Mesendoderm (in vitro differentiated cells): Measurements from ENCODE around the gene TK1.
A peak's percentile ranks its signal among the peaks of the same experiment; 100 is the strongest.

Source experiments
- DNase-seq: peaks from one replicate; pipeline ENCODE4 v3.0.0; 2013
- H2AK5ac ChIP-seq: 2 replicates; pipeline ENCODE4 v1.6.1; 2013; ENCODE audit warnings: low read length, inconsistent platforms
- H2BK120ac ChIP-seq: 2 replicates; pipeline ENCODE4 v1.6.1; 2013; ENCODE audit warnings: low read depth, mild to moderate bottlenecking, low read length, moderate library complexity, mixed read lengths
- H2BK15ac ChIP-seq: replicated peaks from 2 replicates; pipeline ENCODE4 v1.6.1; 2013; ENCODE audit warnings: low read depth, mild to moderate bottlenecking, moderate library complexity
- H2BK5ac ChIP-seq: 2 replicates; pipeline ENCODE4 v1.6.1; 2013; ENCODE audit warnings: low read length, inconsistent platforms
- H3K18ac ChIP-seq: 2 replicates; pipeline ENCODE4 v1.6.1; 2013; ENCODE audit warnings: mild to moderate bottlenecking, low read length, mixed read lengths
- H3K23ac ChIP-seq: one replicate; pipeline ENCODE4 v1.6.1; 2013; ENCODE audit warnings: low read length
- H3K27ac ChIP-seq: 2 replicates; pipeline ENCODE4 v1.5.1; 2013; ENCODE audit warnings: low read depth, mild to moderate bottlenecking, inconsistent platforms, low read length, moderate library complexity
- H3K27me3 ChIP-seq: 2 replicates; pipeline ENCODE4 v1.6.1; 2013; ENCODE audit warnings: low read length, control low read depth, mild to moderate bottlenecking, inconsistent platforms; ENCODE audit not compliant: insufficient read depth, poor library complexity
- H3K36me3 ChIP-seq: 2 replicates; pipeline ENCODE4 v1.6.1; 2013; ENCODE audit warnings: low read length, inconsistent platforms; ENCODE audit not compliant: control insufficient read depth, insufficient read depth
- H3K4ac ChIP-seq: one replicate; pipeline ENCODE4 v1.6.1; 2013; ENCODE audit warnings: low read depth, mild to moderate bottlenecking, low read length, moderate library complexity
- H3K4me1 ChIP-seq: 2 replicates; pipeline ENCODE4 v1.6.1; 2013; ENCODE audit warnings: low read depth, low read length, inconsistent platforms; ENCODE audit not compliant: control insufficient read depth
- H3K4me2 ChIP-seq: 2 replicates; pipeline ENCODE4 v1.6.1; 2013; ENCODE audit warnings: low read length
- H3K4me3 ChIP-seq: 2 replicates; pipeline ENCODE4 v1.5.1; 2013; ENCODE audit warnings: mild to moderate bottlenecking, low read length
- H3K56ac ChIP-seq: one replicate; pipeline ENCODE4 v1.6.1; 2013; ENCODE audit warnings: low read length
- H3K79me1 ChIP-seq: 2 replicates; pipeline ENCODE4 v1.6.1; 2013; ENCODE audit warnings: low read length, inconsistent platforms
- H3K79me2 ChIP-seq: 2 replicates; pipeline ENCODE4 v1.6.1; 2013; ENCODE audit warnings: mild to moderate bottlenecking, low read length; ENCODE audit not compliant: control insufficient read depth, insufficient read depth
- H3K9ac ChIP-seq: 2 replicates; pipeline ENCODE4 v1.6.1; 2013; ENCODE audit warnings: low read length, inconsistent platforms
- H4K5ac ChIP-seq: one replicate; pipeline ENCODE4 v1.6.1; 2013; ENCODE audit warnings: low read length
- H4K8ac ChIP-seq: one replicate; pipeline ENCODE4 v1.6.1; 2013; ENCODE audit warnings: low read depth, mild to moderate bottlenecking, control low read depth, low read length, moderate library complexity
- WGBS: extraction: QIAGEN DNeasy Blood & Tissue Kit; methylation state at CpG from one replicate; pipeline ENCODE4 v1.1.7; 2013; ENCODE audit warnings: low lambda C conversion rate, missing lambda C conversion rate; ENCODE audit not compliant: insufficient coverage; ENCODE audit errors: extremely low coverage; 5-methylcytosine and 5-hydroxymethylcytosine counted together

Gene TK1

DNA sequence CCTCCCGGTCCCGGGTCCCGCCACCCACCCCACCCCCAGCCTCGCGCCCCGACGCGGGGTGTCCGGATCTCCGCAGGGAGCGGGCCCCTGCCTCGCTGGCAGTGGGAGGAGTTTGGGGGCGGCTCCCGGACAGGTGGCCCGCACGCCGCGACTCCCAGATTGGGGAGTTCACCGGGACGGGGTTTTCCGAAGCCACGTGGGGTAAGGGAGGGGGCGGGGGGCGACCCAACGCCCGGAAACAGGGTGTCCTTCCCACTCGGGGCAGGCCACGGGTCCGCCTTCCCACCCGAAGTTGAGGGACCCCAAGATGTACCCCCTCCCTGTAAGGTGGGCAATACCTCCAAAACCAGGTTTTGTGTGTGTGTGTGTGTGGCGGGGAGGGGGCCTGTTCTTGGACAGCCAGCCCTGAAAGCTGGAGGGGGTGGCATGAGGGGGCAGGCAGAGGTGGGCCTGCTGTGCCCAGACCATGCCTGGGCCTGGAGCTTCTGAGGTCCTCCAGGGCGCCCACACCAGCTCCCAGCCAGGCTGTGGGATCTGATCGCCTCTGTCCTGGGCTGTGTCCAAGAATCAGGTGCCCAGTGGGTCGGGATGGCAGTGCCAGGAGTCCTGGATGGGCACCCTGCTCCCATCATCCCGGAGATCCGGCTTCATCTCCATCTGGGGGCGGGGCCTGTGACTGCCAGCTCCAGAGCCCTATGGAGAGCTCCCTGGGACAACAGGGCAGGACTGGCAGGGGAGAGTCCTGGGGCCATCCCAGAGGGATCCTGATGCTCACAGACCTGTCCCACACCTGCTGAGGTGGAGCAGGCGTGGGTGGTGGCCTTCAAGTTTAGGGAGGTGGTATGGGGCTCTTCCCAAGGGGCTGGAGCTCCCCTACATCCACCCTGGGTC lies 17.7 kb downstream of the TK1 start:
- H3K4ac ChIP-seq: no peak overlapping the region
- H3K79me1 ChIP-seq: no peaks in the 10 kb centered on the region
- no peak overlapping the region for H3K23ac ChIP-seq
- H3K79me2 ChIP-seq: no peaks in the 10 kb centered on the region
- H3K9ac ChIP-seq: peak overlapping the region; percentile 70
- no peak overlapping the region for H4K5ac ChIP-seq
- no peak overlapping the region for H3K27ac ChIP-seq
- H2BK15ac ChIP-seq: no peak overlapping the region
- no peak overlapping the region for H2BK120ac ChIP-seq
- H3K27me3 ChIP-seq: no peaks in the 10 kb centered on the region
- no peak overlapping the region for H2AK5ac ChIP-seq
- H3K4me3 ChIP-seq: peak overlapping the region; percentile 39
- H3K4me2 ChIP-seq: peak overlapping the region; percentile 70
- WGBS: no CpG with 5 or more reads among the region's 38 CpGs
- DNase-seq: peak; percentile 67
- H3K56ac ChIP-seq: peak overlapping the region; percentile 80
- no peak overlapping the region for H4K8ac ChIP-seq
- peaks cover 2% of the 10 kb centered on the region for H3K4me1 ChIP-seq
- H3K18ac ChIP-seq: peak overlapping the region; percentile 33
- H2BK5ac ChIP-seq: no peak overlapping the region
- H3K36me3 ChIP-seq: peaks cover 1% of the 10 kb centered on the region

DNA sequence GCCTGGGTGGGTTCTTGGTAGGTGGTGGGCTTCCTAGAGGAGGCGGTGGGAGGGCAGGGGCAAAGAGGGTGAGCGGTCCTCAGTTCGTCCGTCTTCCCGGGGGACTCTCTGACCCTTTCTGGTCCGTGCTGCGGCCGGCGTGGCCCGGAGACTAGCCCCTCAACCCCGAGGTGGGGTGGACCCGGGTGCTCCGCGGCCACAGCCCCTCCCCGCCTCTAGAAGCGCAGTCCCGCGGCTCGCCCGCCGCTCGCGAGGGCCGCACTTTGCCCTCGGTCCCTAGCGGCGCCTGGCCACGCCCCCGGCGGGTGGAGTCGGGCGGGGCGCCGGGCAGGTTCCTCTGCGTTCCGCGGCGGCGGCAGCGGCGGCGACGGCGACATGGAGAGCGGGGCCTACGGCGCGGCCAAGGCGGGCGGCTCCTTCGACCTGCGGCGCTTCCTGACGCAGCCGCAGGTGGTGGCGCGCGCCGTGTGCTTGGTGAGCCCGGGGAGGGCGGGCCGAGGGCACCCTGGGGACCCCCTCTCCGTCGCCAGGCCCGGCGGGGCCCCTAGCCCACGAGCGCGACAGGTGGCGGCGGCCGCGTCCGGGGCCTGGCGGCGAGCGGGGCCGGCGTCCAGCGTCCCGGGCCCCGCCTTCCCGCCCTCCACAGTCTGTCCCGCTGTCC lies 18.5 kb downstream of the TK1 start, which contains the start of gene SYNGR2:
TSS of gene SYNGR2 (plus strand) at position 340 of the 661 bp plus-strand sequence. CDS start at position 376, 36 bp downstream.
- no peaks in the 10 kb centered on the region for H3K79me1 ChIP-seq
- H2BK120ac ChIP-seq: no peak within 1 kb of the TSS
- no peak within 1 kb of the TSS for H2AK5ac ChIP-seq
- peak within 1 kb of the TSS; percentile 33 for H3K18ac ChIP-seq
- no peak within 1 kb of the TSS for H2BK15ac ChIP-seq
- H3K27me3 ChIP-seq: no peaks in the 10 kb centered on the region
- peak within 1 kb of the TSS; percentile 71 for H3K4me2 ChIP-seq
- H3K36me3 ChIP-seq: no peaks in the 10 kb centered on the region
- DNase-seq: peak; percentile 86
- H3K56ac ChIP-seq: peak within 1 kb of the TSS; percentile 85
- no peak within 1 kb of the TSS for H4K5ac ChIP-seq
- no peaks in the 10 kb centered on the region for H3K79me2 ChIP-seq
- peak within 1 kb of the TSS; percentile 70 for H3K9ac ChIP-seq
- H4K8ac ChIP-seq: no peak within 1 kb of the TSS
- H2BK5ac ChIP-seq: no peak within 1 kb of the TSS
- no peak within 1 kb of the TSS for H3K23ac ChIP-seq
- no CpG with 5 or more reads among the region's 84 CpGs for WGBS
- peaks cover 2% of the 10 kb centered on the region for H3K4me1 ChIP-seq
- peak within 1 kb of the TSS; percentile 39 for H3K4me3 ChIP-seq
- H3K4ac ChIP-seq: no peak within 1 kb of the TSS
- no peak within 1 kb of the TSS for H3K27ac ChIP-seq

DNA sequence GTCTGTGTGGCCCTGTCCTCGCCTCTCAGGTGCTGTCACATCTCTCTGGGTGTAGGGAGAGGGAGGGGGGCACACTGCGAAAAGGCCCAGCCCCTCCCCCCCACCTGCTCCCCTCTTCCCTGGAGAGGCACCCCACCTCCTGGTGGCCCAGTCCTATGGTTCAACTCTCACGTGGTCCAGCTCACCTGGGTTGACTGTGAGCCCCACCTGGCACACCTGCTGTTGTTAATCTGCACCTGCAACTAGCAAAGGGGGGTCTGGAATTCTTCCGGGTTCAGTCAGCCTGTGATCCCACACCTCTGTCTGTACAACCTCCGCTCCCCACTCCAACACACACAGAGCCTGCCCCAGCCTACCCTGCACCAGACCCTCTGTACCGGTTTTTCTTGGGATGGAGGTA lies 20.4 kb downstream of the TK1 start:
- no peak overlapping the region for H2BK5ac ChIP-seq
- WGBS: no CpG with 5 or more reads among the region's 6 CpGs
- no peak overlapping the region for H3K4me2 ChIP-seq

DNA sequence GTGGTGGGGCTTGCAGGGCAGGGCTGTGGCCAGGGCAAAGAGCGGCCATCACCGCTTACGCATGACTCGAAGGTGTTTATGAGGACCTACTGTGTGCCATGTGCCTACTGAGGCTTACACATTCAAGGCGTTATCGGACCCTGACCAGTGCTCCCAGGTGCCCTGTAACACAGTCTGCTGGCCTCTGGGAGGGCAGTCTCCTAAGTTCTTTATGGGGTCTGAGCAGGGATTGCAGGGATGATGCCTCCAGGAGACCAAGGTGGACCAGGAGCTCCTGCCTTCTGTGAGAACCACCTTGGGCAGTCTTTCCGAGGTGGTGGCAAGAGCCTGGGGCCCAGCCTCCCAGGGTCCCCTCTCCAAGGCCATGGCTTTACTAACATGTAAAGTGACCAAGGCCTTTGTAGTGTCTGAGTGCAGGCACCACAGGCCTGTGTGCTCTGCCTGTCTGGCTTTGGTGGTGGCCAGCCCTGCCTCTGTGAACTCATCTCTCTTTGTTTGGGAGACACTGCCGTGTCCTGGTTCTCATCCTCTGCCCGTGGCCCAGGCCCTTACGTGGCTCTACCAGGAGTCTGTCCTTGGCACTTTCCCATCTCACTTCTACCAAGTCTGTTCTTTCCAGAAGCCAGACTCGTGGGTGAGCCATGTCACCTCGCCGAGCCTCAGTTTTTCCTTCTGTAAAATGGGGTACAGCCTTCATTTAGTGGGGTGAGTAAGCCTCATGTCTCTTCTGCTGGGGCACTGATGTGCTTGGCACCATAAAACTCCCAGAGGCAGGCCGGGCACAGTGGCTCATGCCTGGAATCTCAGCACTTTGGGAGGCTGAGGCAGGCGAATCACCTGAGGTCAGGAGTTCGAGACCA lies 21.9 kb downstream of the TK1 start:
- no peaks in the 10 kb centered on the region for H3K27me3 ChIP-seq
- H3K4me3 ChIP-seq: no peak overlapping the region
- H3K4me1 ChIP-seq: no peaks in the 10 kb centered on the region
- WGBS: no CpG with 5 or more reads among the region's 16 CpGs
- DNase-seq: no peak
- no peak overlapping the region for H3K4ac ChIP-seq
- no peaks in the 10 kb centered on the region for H3K79me2 ChIP-seq
- H2BK15ac ChIP-seq: no peak overlapping the region
- no peak overlapping the region for H3K27ac ChIP-seq
- no peak overlapping the region for H4K5ac ChIP-seq
- no peak overlapping the region for H3K18ac ChIP-seq
- H3K79me1 ChIP-seq: no peaks in the 10 kb centered on the region
- H2BK5ac ChIP-seq: no peak overlapping the region
- no peak overlapping the region for H2BK120ac ChIP-seq
- H4K8ac ChIP-seq: no peak overlapping the region
- no peak overlapping the region for H3K9ac ChIP-seq
- H3K56ac ChIP-seq: no peak overlapping the region
- H3K4me2 ChIP-seq: no peak overlapping the region
- H2AK5ac ChIP-seq: no peak overlapping the region
- no peak overlapping the region for H3K23ac ChIP-seq
- no peaks in the 10 kb centered on the region for H3K36me3 ChIP-seq

More for the DNA sequence above, 20.4 kb downstream of the TK1 start:
- Histone ChIP-seq H3K9ac (no peak overlapping the region), H3K18ac (no peak overlapping the region), H3K27me3 (no peaks in the 10 kb centered on the region), H3K79me2 (no peaks in the 10 kb centered on the region), H3K79me1 (no peaks in the 10 kb centered on the region), H3K4me1 (no peaks in the 10 kb centered on the region), H3K4ac (no peak overlapping the region), H4K8ac (no peak overlapping the region), H2BK15ac (no peak overlapping the region), H3K27ac (no peak overlapping the region), H4K5ac (no peak overlapping the region), H3K23ac (no peak overlapping the region), H2BK120ac (no peak overlapping the region), H3K4me3 (no peak overlapping the region), H3K36me3 (no peaks in the 10 kb centered on the region), H3K56ac (no peak overlapping the region), H2AK5ac (no peak overlapping the region)
- no peak for DNase-seq

DNA sequence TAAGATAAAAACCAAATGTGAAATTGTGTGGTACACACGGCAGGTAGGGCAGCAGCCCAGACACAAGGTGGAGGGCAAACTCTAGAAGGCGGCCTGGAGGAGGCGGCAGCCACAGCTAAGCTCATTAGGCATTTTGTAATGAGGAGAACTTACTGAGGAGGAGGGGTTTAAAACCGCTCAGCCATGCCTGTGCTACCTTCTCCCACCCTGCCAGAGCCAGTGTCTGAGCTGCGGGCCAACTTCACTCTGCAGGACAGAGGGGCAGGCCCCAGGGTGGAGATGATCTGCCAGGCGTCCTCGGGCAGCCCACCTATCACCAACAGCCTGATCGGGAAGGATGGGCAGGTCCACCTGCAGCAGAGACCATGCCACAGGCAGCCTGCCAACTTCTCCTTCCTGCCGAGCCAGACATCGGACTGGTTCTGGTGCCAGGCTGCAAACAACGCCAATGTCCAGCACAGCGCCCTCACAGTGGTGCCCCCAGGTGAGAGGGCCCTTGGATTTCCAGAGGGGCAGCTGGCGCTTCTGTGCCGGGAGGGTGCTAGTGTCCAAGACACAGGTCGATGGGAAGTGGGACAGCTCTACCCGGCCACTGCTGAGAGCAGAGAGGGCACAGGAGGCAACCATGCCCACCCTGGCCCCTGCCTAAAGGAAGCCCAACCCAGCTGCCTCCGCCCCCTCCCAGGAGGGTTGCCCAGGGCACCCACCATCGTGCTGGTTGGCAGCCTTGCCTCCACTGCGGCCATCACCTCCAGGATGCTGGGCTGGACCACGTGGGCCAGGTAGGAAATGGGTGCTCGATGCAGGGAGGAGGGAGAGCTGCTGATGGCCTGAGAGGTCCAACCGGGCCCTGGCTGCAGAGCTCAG lies 22.7 kb downstream of the TK1 start:
- Histone ChIP-seq H3K27me3 (no peaks in the 10 kb centered on the region), H3K4me3 (no peak overlapping the region), H2BK5ac (no peak overlapping the region), H2AK5ac (no peak overlapping the region), H3K4ac (no peak overlapping the region), H3K79me2 (no peaks in the 10 kb centered on the region), H3K18ac (no peak overlapping the region), H3K9ac (no peak overlapping the region), H3K4me2 (no peak overlapping the region), H3K56ac (no peak overlapping the region), H4K5ac (no peak overlapping the region), H2BK120ac (no peak overlapping the region), H3K4me1 (no peaks in the 10 kb centered on the region), H3K23ac (no peak overlapping the region), H3K79me1 (no peaks in the 10 kb centered on the region), H3K36me3 (no peaks in the 10 kb centered on the region), H3K27ac (no peak overlapping the region), H4K8ac (no peak overlapping the region), H2BK15ac (no peak overlapping the region)
- no CpG with 5 or more reads among the region's 22 CpGs for WGBS
- no peak for DNase-seq
